CD14-positive monocyte (primary cell): ENCODE data around the gene FNDC3B. TPM values are rescaled to one million over a fixed set of nuclear protein-coding genes. Genes with fewer than 3 reads are reported as not detected.

Experiments used
- DNase-seq, 3 donors: peaks; one replicate each; pipeline ENCODE4 v3.0.0-alpha.2; 2011 to 2022
- H2AFZ ChIP-seq: 2 replicates; pipeline ENCODE4 v1.6.0; 2012; ENCODE audit warnings: mild to moderate bottlenecking, low read depth, low read length, inconsistent platforms; ENCODE audit not compliant: insufficient read depth, poor library complexity, severe bottlenecking
- H3K27ac ChIP-seq, 2 donors: 1 replicate in 1 of 2; 2 replicates in 1 of 2; pipeline ENCODE4 v1.5.1; 2012 to 2013; ENCODE audit warnings: low read length in 2 of 2, control low read depth in 1 of 2, inconsistent platforms in 1 of 2, low read depth in 1 of 2, mild to moderate bottlenecking in 1 of 2
- H3K27me3 ChIP-seq, 2 donors: one replicate each; pipeline versions ENCODE4 v1.6.0 to v1.6.1; 2011 to 2013; ENCODE audit warnings: low read length in 2 of 2; ENCODE audit not compliant: control insufficient read depth in 2 of 2, insufficient read depth in 2 of 2
- H3K36me3 ChIP-seq, 2 donors: replicated peaks in 1 of 2; 1 replicate in 1 of 2; 2 replicates in 1 of 2; pipeline versions ENCODE4 v1.5.1 to v1.6.1; 2012 to 2013; ENCODE audit warnings: low read length in 2 of 2, control low read depth in 1 of 2, inconsistent platforms in 1 of 2, mild to moderate bottlenecking in 1 of 2; ENCODE audit not compliant: insufficient read depth in 2 of 2, control insufficient read depth in 1 of 2
- H3K4me1 ChIP-seq, 2 donors: 1 replicate in 1 of 2; 2 replicates in 1 of 2; pipeline versions ENCODE4 v1.5.1 to v1.6.1; 2012 to 2013; ENCODE audit warnings: low read length in 2 of 2, control low read depth in 1 of 2, inconsistent platforms in 1 of 2, mild to moderate bottlenecking in 1 of 2, moderate library complexity in 1 of 2; ENCODE audit not compliant: insufficient read depth in 2 of 2, control insufficient read depth in 1 of 2
- H3K4me2 ChIP-seq: replicated peaks from 2 replicates; pipeline ENCODE3; 2012; ENCODE audit warnings: low read length, moderate library complexity, mild to moderate bottlenecking; ENCODE audit not compliant: poor library complexity, severe bottlenecking; ENCODE audit errors: extremely low read depth
- H3K4me3 ChIP-seq, 3 experiments: fragments of 200-600 bp in 1 of 3; sonication (generic) in 1 of 3; replicated peaks in 1 of 3; 1 replicate in 2 of 3; 2 replicates in 1 of 3; pipeline ENCODE4 v1.5.1; 2011 to 2013; ENCODE audit warnings: low read length in 3 of 3, mild to moderate bottlenecking in 3 of 3, control low read depth in 2 of 3, low read depth in 2 of 3, inconsistent platforms in 1 of 3, moderate library complexity in 1 of 3
- H3K79me2 ChIP-seq: 2 replicates; pipeline ENCODE4 v1.6.0; 2012; ENCODE audit warnings: mild to moderate bottlenecking, control low read depth, inconsistent platforms, low read length, moderate library complexity; ENCODE audit not compliant: insufficient read depth
- H3K9ac ChIP-seq: 2 replicates; pipeline ENCODE4 v1.6.0; 2017; ENCODE audit warnings: low read length, mild to moderate bottlenecking; ENCODE audit not compliant: insufficient read depth, poor library complexity, severe bottlenecking
- H3K9me3 ChIP-seq, 2 donors: replicated peaks in 1 of 2; 1 replicate in 1 of 2; 2 replicates in 1 of 2; pipeline versions ENCODE4 v1.5.1 to v1.6.1; 2012 to 2013; ENCODE audit warnings: low read length in 2 of 2, control low read depth in 1 of 2; ENCODE audit not compliant: control insufficient read depth in 1 of 2, insufficient read depth in 1 of 2
- H4K20me1 ChIP-seq: 2 replicates; pipeline ENCODE4 v1.6.0; 2012; ENCODE audit warnings: mild to moderate bottlenecking, low read length, control low read depth, moderate library complexity; ENCODE audit not compliant: insufficient read depth
- H3K27ac Mint-ChIP-seq, 7 donors: one replicate each; pipeline ENCODE4 v1.8.0; 2020; ENCODE audit warnings: mild to moderate bottlenecking in 7 of 7, mixed read lengths in 7 of 7, moderate library complexity in 6 of 7, inconsistent platforms in 2 of 7
- H3K27me3 Mint-ChIP-seq, 3 donors: one replicate each; pipeline ENCODE4 v1.8.0; 2021 to 2022; ENCODE audit warnings: low read depth in 3 of 3, mild to moderate bottlenecking in 3 of 3, mixed read lengths in 3 of 3, moderate library complexity in 3 of 3, inconsistent platforms in 1 of 3
- H3K36me3 Mint-ChIP-seq, 2 donors: one replicate each; pipeline ENCODE4 v1.8.0; 2020; ENCODE audit warnings: mixed read lengths in 2 of 2, inconsistent platforms in 1 of 2, mild to moderate bottlenecking in 1 of 2
- H3K4me1 Mint-ChIP-seq: one replicate; pipeline ENCODE4 v1.8.0; 2020; ENCODE audit warnings: mild to moderate bottlenecking, mixed read lengths
- H3K4me3 Mint-ChIP-seq, 2 donors: one replicate each; pipeline ENCODE4 v1.8.0; 2020; ENCODE audit warnings: mild to moderate bottlenecking in 2 of 2, mixed read lengths in 2 of 2, moderate library complexity in 1 of 2
- H3K9me3 Mint-ChIP-seq, 7 donors: one replicate each; pipeline ENCODE4 v1.8.0; 2020 to 2022; ENCODE audit warnings: mixed read lengths in 7 of 7, mild to moderate bottlenecking in 6 of 7, moderate library complexity in 6 of 7, inconsistent platforms in 2 of 7
- WGBS: methylation state at CpG from one replicate; pipeline ENCODE4 v1.1.5; 2013; ENCODE audit warnings: missing lambda C conversion rate; ENCODE audit not compliant: insufficient coverage; 5-methylcytosine and 5-hydroxymethylcytosine counted together
- intact Hi-C, 2 donors: fragments of 100-400 bp; cut with micrococcal nuclease; formaldehyde crosslinking; loops; one replicate each; pipeline versions ENCODE4 v1.15.0 to v1.15.1; 2023
- polyA plus RNA-seq, 3 donors: library from polyadenylated mRNA; depleted of rRNA in 1 of 3; unstranded in 2 of 3; stranded (reverse) in 1 of 3; fragments of 300-500 nt in 2 of 3; fragments of >200 nt in 1 of 3; fragmentation: Illumina TruSeq in 2 of 3; gene quantifications; 1 replicate in 2 of 3; 2 replicates in 1 of 3; pipeline ENCODE4 v1.2.3, GENCODE V29; 2012 to 2021
- TF ChIP-seq, protein P1 (sequence below): fragments of 200-600 bp; IDR thresholded peaks from one replicate; pipeline ENCODE4 v1.8.0; 2022; ENCODE audit warnings: antibody characterized with exemption, mild to moderate bottlenecking

FNDC3B gene
- polyA plus RNA-seq, 3 donors: 19.6 to 36.1 (median 25.7) TPM

DNA sequence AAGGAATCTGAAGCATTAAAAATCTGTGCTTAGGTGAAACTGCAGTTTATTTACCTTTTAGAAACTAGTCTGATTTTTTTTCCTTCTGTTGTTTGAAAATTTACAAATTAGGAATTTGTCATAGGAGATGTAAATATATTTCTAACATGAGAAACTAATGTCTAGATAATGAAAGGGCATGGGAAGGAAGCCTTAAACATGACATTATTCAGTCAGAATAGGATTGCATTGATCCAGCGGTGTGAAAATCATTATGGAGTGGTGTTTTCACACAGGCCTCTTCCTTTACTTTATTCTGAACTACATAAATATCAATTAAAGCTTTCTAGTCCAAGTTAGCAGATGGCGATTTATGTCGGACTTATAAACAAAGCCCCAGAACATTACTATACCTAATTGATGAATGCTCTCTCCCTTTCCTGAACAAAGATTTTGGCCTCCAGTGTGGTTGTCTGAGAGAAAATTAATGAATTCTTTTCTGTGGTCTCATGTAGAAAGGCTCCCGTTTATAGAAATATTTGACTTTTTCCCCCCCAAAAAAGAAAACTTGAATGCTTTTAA is 37.9 kb downstream of the FNDC3B start:
- Histone ChIP-seq H3K27ac (no peak overlapping the region), H3K9ac (no peak overlapping the region), H3K36me3 (peaks cover 6 to 12% of the 10 kb centered on the region in 2 donors), H3K79me2 (peaks cover 99% of the 10 kb centered on the region), H3K4me3 (no peak overlapping the region), H3K27me3 (no peaks in the 10 kb centered on the region), H3K9me3 (no peaks in the 10 kb centered on the region), H3K4me2 (no peak overlapping the region), H2AFZ (no peak overlapping the region), H3K4me1 (peaks cover 39 to 41% of the 10 kb centered on the region in 2 donors), H4K20me1 (peaks cover 72% of the 10 kb centered on the region)
- Mint-ChIP-seq H3K27me3 (no peaks in the 10 kb centered on the region), H3K4me3 (no peak overlapping the region), H3K4me1 (peaks cover 54% of the 10 kb centered on the region), H3K36me3 (peaks cover 20 to 49% of the 10 kb centered on the region in 2 donors), H3K9me3 (no peaks in the 10 kb centered on the region), H3K27ac (peak overlapping the region in 1 of 7 donors; percentile 33)
- intact Hi-C loops: no loop called here
- no peak for DNase-seq
- TF ChIP-seq, protein P1, sequence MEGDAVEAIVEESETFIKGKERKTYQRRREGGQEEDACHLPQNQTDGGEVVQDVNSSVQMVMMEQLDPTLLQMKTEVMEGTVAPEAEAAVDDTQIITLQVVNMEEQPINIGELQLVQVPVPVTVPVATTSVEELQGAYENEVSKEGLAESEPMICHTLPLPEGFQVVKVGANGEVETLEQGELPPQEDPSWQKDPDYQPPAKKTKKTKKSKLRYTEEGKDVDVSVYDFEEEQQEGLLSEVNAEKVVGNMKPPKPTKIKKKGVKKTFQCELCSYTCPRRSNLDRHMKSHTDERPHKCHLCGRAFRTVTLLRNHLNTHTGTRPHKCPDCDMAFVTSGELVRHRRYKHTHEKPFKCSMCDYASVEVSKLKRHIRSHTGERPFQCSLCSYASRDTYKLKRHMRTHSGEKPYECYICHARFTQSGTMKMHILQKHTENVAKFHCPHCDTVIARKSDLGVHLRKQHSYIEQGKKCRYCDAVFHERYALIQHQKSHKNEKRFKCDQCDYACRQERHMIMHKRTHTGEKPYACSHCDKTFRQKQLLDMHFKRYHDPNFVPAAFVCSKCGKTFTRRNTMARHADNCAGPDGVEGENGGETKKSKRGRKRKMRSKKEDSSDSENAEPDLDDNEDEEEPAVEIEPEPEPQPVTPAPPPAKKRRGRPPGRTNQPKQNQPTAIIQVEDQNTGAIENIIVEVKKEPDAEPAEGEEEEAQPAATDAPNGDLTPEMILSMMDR: no peak
- WGBS: no CpG with 5 or more reads among the region's 4 CpGs

DNA sequence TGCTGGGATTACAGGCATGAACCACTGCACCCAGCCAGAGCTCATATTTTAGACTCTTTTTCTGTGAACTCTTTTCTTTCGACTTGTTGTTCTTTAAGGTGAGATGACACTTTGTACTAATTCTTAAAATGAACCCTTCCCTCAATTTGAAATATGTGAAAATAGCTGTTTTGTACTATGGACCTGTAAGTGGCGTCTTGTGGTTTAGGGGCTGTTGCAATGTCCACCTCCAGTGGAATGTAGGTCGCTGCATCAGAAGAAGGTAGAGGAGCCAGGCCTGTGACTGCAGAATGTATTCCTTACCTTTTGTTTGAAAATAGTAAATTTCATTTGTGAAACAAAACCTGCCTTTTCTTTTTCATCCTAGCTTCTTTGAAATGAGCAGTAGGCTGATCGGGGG is 38.9 kb downstream of the FNDC3B start:
- intact Hi-C loops: no loop called here
- WGBS: 100% methylated on average over 1 of the region's 4 CpGs
- no peak overlapping the region for H2AFZ ChIP-seq

More for the DNA sequence above, 38.9 kb downstream of the FNDC3B start:
- Histone ChIP-seq H3K79me2 (peaks cover 99% of the 10 kb centered on the region), H3K4me1 (peaks cover 29 to 31% of the 10 kb centered on the region in 2 donors), H3K4me3 (no peak overlapping the region), H3K27me3 (no peaks in the 10 kb centered on the region), H3K9ac (no peak overlapping the region), H3K9me3 (no peaks in the 10 kb centered on the region), H4K20me1 (peaks cover 74% of the 10 kb centered on the region), H3K27ac (peak overlapping the region in 1 of 2 donors; percentile 17), H3K4me2 (no peak overlapping the region), H3K36me3 (peaks cover 10 to 20% of the 10 kb centered on the region in 2 donors)
- no peaks in the 10 kb centered on the region for H3K9me3 Mint-ChIP-seq
- peaks cover 47% of the 10 kb centered on the region for H3K4me1 Mint-ChIP-seq
- H3K4me3 Mint-ChIP-seq: no peak overlapping the region
- DNase-seq: no peak
- H3K36me3 Mint-ChIP-seq: peaks cover 28 to 56% of the 10 kb centered on the region in 2 donors
- H3K27ac Mint-ChIP-seq: peak overlapping the region in 5 of 7 donors; percentile 4 to 68 (median 60)
- TF ChIP-seq, protein P1: no peak
- no peaks in the 10 kb centered on the region for H3K27me3 Mint-ChIP-seq
